Left ventricle myocardium inferior (tissue), 1 donor: Measurements from ENCODE around the gene TNXB. TPM values are rescaled to one million over a fixed set of nuclear protein-coding genes. Genes with fewer than 3 reads are reported as not detected.
A peak's percentile ranks its signal among the peaks of the same experiment; 100 is the strongest.
"Not testable (repeated sequence)": the region's sequence is repeated elsewhere in the genome, so short reads cannot be mapped to it uniquely, and the experiment has no call there.

Source experiments
- DNase-seq: peaks from one replicate; pipeline ENCODE4 v3.0.0-alpha.2; 2020
- H3K27ac ChIP-seq: fragments of 200-600 bp; replicated peaks from 2 replicates; pipeline ENCODE4 v1.8.0; 2021
- H3K27me3 ChIP-seq: fragments of 200-600 bp; 2 replicates; pipeline ENCODE4 v1.8.0; 2021; ENCODE audit warnings: low read depth
- H3K36me3 ChIP-seq: fragments of 200-600 bp; 2 replicates; pipeline ENCODE4 v1.8.0; 2021
- H3K4me1 ChIP-seq: fragments of 200-600 bp; 2 replicates; pipeline ENCODE4 v1.8.0; 2021
- H3K4me3 ChIP-seq: fragments of 200-600 bp; 2 replicates; pipeline ENCODE4 v1.8.0; 2021; ENCODE audit warnings: mild to moderate bottlenecking, moderate library complexity
- H3K9me3 ChIP-seq: fragments of 200-600 bp; replicated peaks from 2 replicates; pipeline ENCODE4 v1.8.0; 2021
- CTCF ChIP-seq: fragments of 200-600 bp; IDR thresholded peaks from 2 replicates; pipeline ENCODE4 v1.8.0; 2021; ENCODE audit warnings: antibody characterized with exemption, mild to moderate bottlenecking, borderline replicate concordance
- intact Hi-C: fragments of 100-400 bp; cut with micrococcal nuclease; formaldehyde crosslinking; loops from one replicate; pipeline ENCODE4 v1.11.0; 2022
- total RNA-seq: library from RNA; stranded (reverse); fragmentation: NEBNext Ultra II Directional; extraction: Animal tissue kit (Norgen Biotek cat#: 25700); gene quantifications from one replicate; pipeline ENCODE4 v1.2.1, GENCODE V29; 2021
- donor health status: DM: no; HTN: yes; CAD: no; lungs with severe emphysema.

TNXB gene
- total RNA-seq, 1 donor from 2014 or later, result 73.0 TPM

GRCh38 chr6:32057966-32058365, 51.2 kb downstream of the TNXB start:
- H3K4me1 ChIP-seq, result no peaks in the 10 kb centered on the region
- intact Hi-C loops, result no loop called here
- H3K27me3 ChIP-seq, result no peaks in the 10 kb centered on the region
- H3K9me3 ChIP-seq, result no peaks in the 10 kb centered on the region
- H3K4me3 ChIP-seq, result no peak overlapping the region
- peak overlapping the region; percentile 23 for H3K27ac ChIP-seq
- no peak for DNase-seq
- TF ChIP-seq CTCF, result no peak
- peaks cover 86% of the 10 kb centered on the region for H3K36me3 ChIP-seq

- intact Hi-C loops, result no loop called here
- Histone ChIP-seq H3K27ac (no peak overlapping the region), H3K4me3 (no peak overlapping the region), H3K9me3 (no peaks in the 10 kb centered on the region), H3K27me3 (no peaks in the 10 kb centered on the region), H3K36me3 (peaks cover 76% of the 10 kb centered on the region), H3K4me1 (no peaks in the 10 kb centered on the region)
- no peak for TF ChIP-seq CTCF
- DNase-seq, result no peak
These were observed 52.9 kb downstream of the TNXB start for GRCh38 chr6:32056254-32056653.

- H3K4me1 ChIP-seq, H3K27me3 ChIP-seq, DNase-seq, H3K27ac ChIP-seq, intact Hi-C loops, H3K9me3 ChIP-seq, H3K4me3 ChIP-seq: not testable (repeated sequence)
- peaks cover 74% of the 10 kb centered on the region for H3K36me3 ChIP-seq
These were observed 53.4 kb downstream of the TNXB start for GRCh38 chr6:32055756-32056155.

GRCh38 chr6:32053314-32053713, 55.8 kb downstream of the TNXB start:
- DNase-seq, result peak; percentile 13

GRCh38 chr6:32052626-32053025, 56.5 kb downstream of the TNXB start:
- peak; percentile 14 for DNase-seq

More at GRCh38 chr6:32053314-32053713, 55.8 kb downstream of the TNXB start:
- H3K27me3 ChIP-seq, H3K4me3 ChIP-seq, H3K4me1 ChIP-seq, H3K9me3 ChIP-seq, H3K27ac ChIP-seq, intact Hi-C loops: not testable (repeated sequence)
- H3K36me3 ChIP-seq, result peaks cover 52% of the 10 kb centered on the region

GRCh38 chr6:32050562-32050961, 58.6 kb downstream of the TNXB start:
- H3K9me3 ChIP-seq, result no peaks in the 10 kb centered on the region
- H3K4me3 ChIP-seq, result no peak overlapping the region
- DNase-seq, result peak; percentile 2
- H3K36me3 ChIP-seq, result peaks cover 31% of the 10 kb centered on the region
- no peak overlapping the region for H3K27ac ChIP-seq
- peaks cover 29% of the 10 kb centered on the region for H3K4me1 ChIP-seq
- intact Hi-C loops, result no loop called here
- H3K27me3 ChIP-seq, result no peaks in the 10 kb centered on the region
- no peak for TF ChIP-seq CTCF

More at GRCh38 chr6:32052626-32053025, 56.5 kb downstream of the TNXB start:
- H3K27me3 ChIP-seq, H3K9me3 ChIP-seq, intact Hi-C loops, H3K4me3 ChIP-seq, H3K27ac ChIP-seq: not testable (repeated sequence)
- peaks cover 11% of the 10 kb centered on the region for H3K4me1 ChIP-seq
- H3K36me3 ChIP-seq, result peaks cover 45% of the 10 kb centered on the region

- intact Hi-C loops, H3K9me3 ChIP-seq, H3K27me3 ChIP-seq, H3K27ac ChIP-seq, H3K4me3 ChIP-seq: not testable (repeated sequence)
- DNase-seq, result peak; percentile 11
- Histone ChIP-seq H3K4me1 (peaks cover 29% of the 10 kb centered on the region), H3K36me3 (peaks cover 23% of the 10 kb centered on the region)
These were observed 59.4 kb downstream of the TNXB start for GRCh38 chr6:32049736-32050135.

- peaks cover 29% of the 10 kb centered on the region for H3K4me1 ChIP-seq
- H3K36me3 ChIP-seq, result peaks cover 17% of the 10 kb centered on the region
- H3K27ac ChIP-seq, result peak overlapping the region; percentile 82
- H3K27me3 ChIP-seq, intact Hi-C loops, H3K9me3 ChIP-seq, H3K4me3 ChIP-seq: not testable (repeated sequence)
- peak; percentile 13 for DNase-seq
These were observed 60.0 kb downstream of the TNXB start for GRCh38 chr6:32049149-32049548.
